Prostate gland (tissue), 2 donors: ENCODE data around the gene NPIPA5. TPM values are rescaled to one million over a fixed set of nuclear protein-coding genes. Genes with fewer than 3 reads are reported as not detected.
"Not testable (repeated sequence)": the region's sequence is repeated elsewhere in the genome, so short reads cannot be mapped to it uniquely, and the experiment has no call there.

Experiments
- DNase-seq: peaks from one replicate; pipeline ENCODE4 v3.0.0-alpha.2; 2019; ENCODE audit warnings: low spot score
- H3K27ac ChIP-seq, 2 donors: fragments of 200-600 bp; sonication (generic); 2 replicates each; pipeline ENCODE4 v1.5.1; 2017 to 2019
- H3K27me3 ChIP-seq: fragments of 200-600 bp; sonication (generic); replicated peaks from 2 replicates; pipeline ENCODE4 v1.5.1; 2019; ENCODE audit not compliant: insufficient read depth
- H3K36me3 ChIP-seq, 2 donors: fragments of 200-600 bp; sonication (generic); 1 replicate in 1 of 2; 2 replicates in 1 of 2; pipeline versions ENCODE4 v1.5.1 to v1.8.1; 2017 to 2019
- H3K4me1 ChIP-seq: fragments of 200-600 bp; sonication (generic); replicated peaks from 2 replicates; pipeline ENCODE4 v1.5.1; 2019
- H3K4me3 ChIP-seq, 2 donors: fragments of 200-600 bp; sonication (generic); 2 replicates each; pipeline ENCODE4 v1.5.1; 2017 to 2019
- H3K9me3 ChIP-seq: fragments of 200-600 bp; sonication (generic); 2 replicates; pipeline ENCODE4 v1.5.1; 2017
- CTCF ChIP-seq, 4 experiments: fragments of 200-600 bp in 2 of 4; fragments of 450-650 bp in 2 of 4; sonication (generic) in 2 of 4; IDR thresholded peaks; 1 replicate in 3 of 4; 2 replicates in 1 of 4; pipeline ENCODE4 v1.5.1; 2016 to 2019; ENCODE audit warnings: antibody characterized with exemption in 4 of 4, mild to moderate bottlenecking in 2 of 4, moderate library complexity in 2 of 4
- POLR2A ChIP-seq: fragments of 450-650 bp; IDR thresholded peaks from one replicate; pipeline ENCODE4 v1.6.1; 2016; ENCODE audit warnings: antibody characterized with exemption, mild to moderate bottlenecking
- POLR2AphosphoS5 ChIP-seq: sonication (generic); formaldehyde crosslinking; IDR thresholded peaks from one replicate; pipeline ENCODE4 v1.6.1; 2017; ENCODE audit warnings: antibody characterized with exemption
- WGBS: methylation state at CpG from one replicate; pipeline ENCODE4 v1.1.5; 2018; 5-methylcytosine and 5-hydroxymethylcytosine counted together
- intact Hi-C: fragments of 100-400 bp; cut with DNase I; formaldehyde crosslinking; loops from one replicate; pipeline ENCODE4 v1.14.2; 2022
- total RNA-seq, 2 donors: library from RNA; depleted of rRNA; stranded (reverse); fragments of >200 nt; gene quantifications; one replicate each; pipeline ENCODE4 v1.1.0, GENCODE V29; 2016

Gene NPIPA5
- total RNA-seq, 2 donors from 2014 or later, result 8.3 to 31.3 TPM

DNA sequence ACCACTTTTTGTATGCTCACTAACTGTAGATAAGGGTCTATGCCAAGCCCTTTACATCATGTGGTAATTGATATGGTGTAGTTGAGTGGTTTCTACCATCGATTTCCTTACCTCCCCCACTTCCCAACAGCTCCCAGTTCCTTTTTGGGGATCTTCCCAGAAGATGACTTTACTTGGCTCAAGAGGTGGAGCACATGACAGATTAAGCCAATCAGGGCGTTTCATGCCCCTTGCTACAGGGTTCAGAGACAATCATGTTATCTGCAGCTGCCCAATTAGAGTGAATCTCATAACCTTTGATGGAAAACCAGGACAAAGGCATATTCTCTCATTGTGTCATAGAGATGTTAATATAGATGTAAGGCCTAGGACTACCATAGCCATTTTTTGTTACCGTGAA is 40.1 kb upstream of the NPIPA5 start:
- Histone ChIP-seq H3K36me3 (no peaks in the 10 kb centered on the region), H3K9me3 (no peaks in the 10 kb centered on the region), H3K4me3 (no peak overlapping the region), H3K27ac (no peak overlapping the region), H3K4me1 (no peaks in the 10 kb centered on the region), H3K27me3 (no peaks in the 10 kb centered on the region)
- intact Hi-C loops, result no loop called here
- no peak for TF ChIP-seq POLR2AphosphoS5
- TF ChIP-seq CTCF (IDR thresholded peaks at IDR 0.05), result no peak
- TF ChIP-seq POLR2A, result no peak
- 90% methylated on average over 3 of the region's 3 CpGs for WGBS
- DNase-seq, result no peak

DNA sequence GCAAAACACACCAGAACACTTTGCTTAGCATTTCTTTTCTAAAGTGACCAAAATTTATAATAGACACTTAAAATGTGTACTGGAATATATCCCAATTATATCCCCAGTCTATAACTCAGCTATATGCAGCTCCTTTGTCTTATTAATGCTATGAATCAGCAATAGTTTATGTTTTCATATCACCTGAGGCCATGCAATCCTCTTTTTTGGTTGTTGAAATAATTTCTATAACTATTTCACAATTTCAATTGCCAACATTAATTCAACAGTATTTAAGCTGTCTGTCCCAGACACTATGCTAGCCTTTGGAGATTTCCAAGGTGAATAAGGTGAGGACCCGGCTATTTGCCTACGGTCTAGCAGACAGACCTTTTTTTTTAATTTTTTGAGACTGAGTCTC is 39.1 kb upstream of the NPIPA5 start:
- intact Hi-C loops, result no loop called here
- Histone ChIP-seq H3K27ac (no peak overlapping the region), H3K4me1 (no peaks in the 10 kb centered on the region), H3K9me3 (no peaks in the 10 kb centered on the region), H3K27me3 (no peaks in the 10 kb centered on the region), H3K36me3 (no peaks in the 10 kb centered on the region), H3K4me3 (no peak overlapping the region)
- TF ChIP-seq POLR2AphosphoS5 (no peak), CTCF (IDR thresholded peaks at IDR 0.05) (no peak), POLR2A (no peak)
- 96% methylated on average over 2 of the region's 2 CpGs for WGBS
- no peak for DNase-seq

GRCh38 chr16:15415511-15415985 is 37.5 kb upstream of the NPIPA5 start:
- Histone ChIP-seq H3K4me1 (no peaks in the 10 kb centered on the region), H3K4me3 (no peak overlapping the region), H3K36me3 (no peaks in the 10 kb centered on the region), H3K27me3 (no peaks in the 10 kb centered on the region), H3K9me3 (no peaks in the 10 kb centered on the region), H3K27ac (no peak overlapping the region)
- DNase-seq, result no peak
- TF ChIP-seq CTCF (IDR thresholded peaks at IDR 0.05) (no peak), POLR2A (no peak), POLR2AphosphoS5 (no peak)
- intact Hi-C loops, result no loop called here
- 37% methylated on average over 3 of the region's 3 CpGs for WGBS

GRCh38 chr16:15409476-15409875 is 31.4 kb upstream of the NPIPA5 start:
- H3K36me3 ChIP-seq, H3K9me3 ChIP-seq, DNase-seq, H3K27me3 ChIP-seq, H3K27ac ChIP-seq, H3K4me1 ChIP-seq, H3K4me3 ChIP-seq, intact Hi-C loops: not testable (repeated sequence)
- WGBS, result 96% methylated on average over 6 of the region's 6 CpGs

GRCh38 chr16:15407756-15408155 is 29.7 kb upstream of the NPIPA5 start:
- H3K36me3 ChIP-seq, H3K9me3 ChIP-seq, H3K27me3 ChIP-seq, DNase-seq, intact Hi-C loops, H3K4me1 ChIP-seq, H3K4me3 ChIP-seq, H3K27ac ChIP-seq: not testable (repeated sequence)
- WGBS, result 87% methylated on average over 4 of the region's 4 CpGs

- peak; percentile 16 for DNase-seq
- TF ChIP-seq POLR2AphosphoS5, result peak; percentile 56
- TF ChIP-seq POLR2A, result no peak
- TF ChIP-seq CTCF (IDR thresholded peaks at IDR 0.05), result no peak
- H3K27ac ChIP-seq, result peak overlapping the region; percentile 47 to 63
Observed at GRCh38 chr16:15404792-15405191, 26.7 kb upstream of the NPIPA5 start.

GRCh38 chr16:15404091-15404490 is 26.0 kb upstream of the NPIPA5 start:
- H3K4me1 ChIP-seq, H3K36me3 ChIP-seq, H3K27me3 ChIP-seq, H3K9me3 ChIP-seq, DNase-seq, intact Hi-C loops, H3K4me3 ChIP-seq: not testable (repeated sequence)
- peak overlapping the region; percentile 47 to 63 for H3K27ac ChIP-seq
- WGBS, result 92% methylated on average over 3 of the region's 3 CpGs

More at GRCh38 chr16:15404792-15405191, 26.7 kb upstream of the NPIPA5 start:
- H3K9me3 ChIP-seq, result no peaks in the 10 kb centered on the region
- no peaks in the 10 kb centered on the region for H3K36me3 ChIP-seq
- intact Hi-C loops, result no loop called here
- no peaks in the 10 kb centered on the region for H3K4me1 ChIP-seq
- 50% methylated on average over 4 of the region's 4 CpGs for WGBS
- H3K27me3 ChIP-seq, result no peaks in the 10 kb centered on the region
- no peak overlapping the region for H3K4me3 ChIP-seq
